Measurements from ENCODE around the gene HSPBP1.

- TF ChIP-seq CTCF (IDR thresholded peaks at IDR 0.05), result no peak
- TF ChIP-seq ZFX (IDR thresholded peaks at IDR 0.05; ENCODE audit: borderline replicate concordance), result no peak
Observed at GRCh38 chr19:55305983-55306562, 26.2 kb upstream of the HSPBP1 start.

Data from 22Rv1 (cell line).